Measurements from ENCODE around the gene OR1L8. TPM values are rescaled to one million over a fixed set of nuclear protein-coding genes. Genes with fewer than 3 reads are reported as not detected.
A peak's percentile ranks its signal among the peaks of the same experiment; 100 is the strongest.
"Not testable (repeated sequence)": the region's sequence is repeated elsewhere in the genome, so short reads cannot be mapped to it uniquely, and the experiment has no call there.

Gene OR1L8
- total and polyA plus RNA-seq, 4 donors, result 0.08 TPM; not detected in 3

DNA sequence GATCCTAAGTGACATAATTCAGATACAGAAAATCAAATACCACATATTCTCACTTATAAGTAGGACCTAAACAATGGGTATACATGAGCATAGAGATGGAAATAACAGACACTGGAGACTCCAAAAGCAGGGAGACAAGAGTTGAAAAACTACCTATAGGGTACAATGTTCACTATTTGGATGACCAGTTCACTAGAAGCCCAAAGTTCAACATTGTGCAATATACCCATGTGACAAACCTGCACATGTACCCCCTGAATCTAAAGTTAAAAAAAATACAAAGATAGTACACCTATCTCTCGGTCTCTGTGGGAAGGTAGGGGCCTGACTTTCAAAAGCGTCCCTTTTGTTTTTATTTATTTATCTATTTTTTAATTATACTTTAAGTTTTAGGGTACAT lies 44.4 kb downstream of the OR1L8 start:
- Histone ChIP-seq H3K4me1 (ENCODE audit: control insufficient read depth in 4 of 4, insufficient read depth in 4 of 4, low read length in 3 of 4) (no peaks in the 10 kb centered on the region), H3K27me3 (ENCODE audit: control insufficient read depth in 4 of 4, insufficient read depth in 4 of 4, low read length in 3 of 4) (peaks cover 0 to 2% (median 0%) of the 10 kb centered on the region in 4 donors), H3K9ac (ENCODE audit: low read depth in 1 of 2, low read length in 2 of 2) (no peak overlapping the region), H3K4me3 (ENCODE audit: low read depth in 1 of 3, low read length in 3 of 3) (no peak overlapping the region), H3K27ac (ENCODE audit: low read depth in 1 of 2, low read length in 2 of 2) (no peak overlapping the region), H3K9me3 (ENCODE audit: control insufficient read depth in 4 of 4, low read length in 3 of 4) (peaks cover 0 to 5% (median 0%) of the 10 kb centered on the region in 4 donors), H3K36me3 (ENCODE audit: control insufficient read depth in 4 of 4, insufficient read depth in 3 of 4, low read depth in 1 of 4, low read length in 3 of 4) (no peaks in the 10 kb centered on the region)
- WGBS, result 64% methylated on average over 2 of the region's 2 CpGs
- peak; percentile 45 to 52 for TF ChIP-seq HNF4A (conservative IDR thresholded peaks at IDR 0.05)
- TF ChIP-seq GABPA (IDR thresholded peaks at IDR 0.05 in 1 of 2, conservative IDR thresholded peaks at IDR 0.05 in 1 of 2), result no peak
- DNase-seq (ENCODE audit: low spot score), result no peak

DNA sequence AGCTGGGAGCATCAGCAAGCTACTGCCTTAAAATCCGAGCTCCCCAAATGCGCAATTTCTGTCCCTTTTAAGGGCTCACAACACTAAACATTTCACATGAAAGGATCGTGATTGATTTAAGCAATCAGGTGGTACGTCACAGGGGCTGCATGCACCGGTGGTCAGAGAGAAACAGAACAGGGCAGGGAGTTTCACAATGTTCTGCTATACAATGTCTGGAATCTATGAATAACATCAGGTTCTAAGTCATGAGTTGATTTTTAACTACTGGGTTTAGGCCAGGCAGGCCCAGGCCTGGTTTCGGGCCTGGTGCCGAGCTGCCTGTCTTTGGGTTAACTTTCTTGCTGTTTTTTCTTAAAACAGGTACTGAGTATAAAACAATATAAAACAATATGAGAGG lies 46.1 kb downstream of the OR1L8 start:
- not testable (repeated sequence) for H3K9ac ChIP-seq (ENCODE audit: low read depth in 1 of 2, low read length in 2 of 2); DNase-seq (ENCODE audit: low spot score); H3K27ac ChIP-seq (ENCODE audit: low read depth in 1 of 2, low read length in 2 of 2); H3K36me3 ChIP-seq (ENCODE audit: control insufficient read depth in 4 of 4, insufficient read depth in 3 of 4, low read depth in 1 of 4, low read length in 3 of 4); H3K4me3 ChIP-seq (ENCODE audit: low read depth in 1 of 3, low read length in 3 of 3); H3K4me1 ChIP-seq (ENCODE audit: control insufficient read depth in 4 of 4, insufficient read depth in 4 of 4, low read length in 3 of 4); H3K9me3 ChIP-seq (ENCODE audit: control insufficient read depth in 4 of 4, low read length in 3 of 4); H3K27me3 ChIP-seq (ENCODE audit: control insufficient read depth in 4 of 4, insufficient read depth in 4 of 4, low read length in 3 of 4)
- 72% methylated on average over 7 of the region's 7 CpGs for WGBS

DNA sequence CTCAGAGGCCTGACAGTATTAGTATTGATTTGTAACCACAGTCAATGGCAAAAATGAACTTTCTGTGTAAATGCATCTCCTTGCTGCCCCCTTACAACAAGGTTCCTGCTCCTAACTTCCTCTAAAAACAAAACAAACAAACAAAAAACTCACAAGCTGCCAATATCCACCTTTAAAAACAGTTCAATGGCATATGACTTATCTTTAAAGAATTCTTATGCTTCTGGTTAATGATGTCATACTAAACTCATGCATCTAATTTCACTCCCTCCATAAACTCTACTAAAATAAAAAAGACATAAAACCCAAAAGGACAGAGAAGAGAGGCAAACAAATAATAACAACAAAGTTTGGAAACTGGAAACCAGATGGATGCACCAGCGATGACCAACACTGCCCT lies 47.0 kb downstream of the OR1L8 start:
- no peak for DNase-seq (ENCODE audit: low spot score)
- Histone ChIP-seq H3K4me1 (ENCODE audit: control insufficient read depth in 4 of 4, insufficient read depth in 4 of 4, low read length in 3 of 4) (no peaks in the 10 kb centered on the region), H3K9ac (ENCODE audit: low read depth in 1 of 2, low read length in 2 of 2) (no peak overlapping the region), H3K27me3 (ENCODE audit: control insufficient read depth in 4 of 4, insufficient read depth in 4 of 4, low read length in 3 of 4) (no peaks in the 10 kb centered on the region), H3K9me3 (ENCODE audit: control insufficient read depth in 4 of 4, low read length in 3 of 4) (peaks cover 0 to 5% (median 0%) of the 10 kb centered on the region in 4 donors), H3K4me3 (ENCODE audit: low read depth in 1 of 3, low read length in 3 of 3) (no peak overlapping the region), H3K27ac (ENCODE audit: low read depth in 1 of 2, low read length in 2 of 2) (no peak overlapping the region), H3K36me3 (ENCODE audit: control insufficient read depth in 4 of 4, insufficient read depth in 3 of 4, low read depth in 1 of 4, low read length in 3 of 4) (no peaks in the 10 kb centered on the region)
- WGBS, result 91% methylated on average over 1 of the region's 1 CpG
- TF ChIP-seq TAF1 (conservative IDR thresholded peaks at IDR 0.05) (no peak), HNF4A (conservative IDR thresholded peaks at IDR 0.05) (no peak), JUND (IDR thresholded peaks at IDR 0.05) (no peak), YY1 (IDR thresholded peaks at IDR 0.05) (no peak), EGR1 (IDR thresholded peaks at IDR 0.05; ENCODE audit: low read depth in 2 of 2) (no peak), NR2F2 (IDR thresholded peaks at IDR 0.05) (no peak), SP1 (IDR thresholded peaks at IDR 0.05) (no peak), RXRA (IDR thresholded peaks at IDR 0.05) (no peak), FOXA1 (IDR thresholded peaks at IDR 0.05) (no peak), RAD21 (IDR thresholded peaks at IDR 0.05) (no peak), HNF4G (IDR thresholded peaks at IDR 0.05) (no peak), FOXA2 (IDR thresholded peaks at IDR 0.05) (no peak), GABPA (IDR thresholded peaks at IDR 0.05 in 1 of 2, conservative IDR thresholded peaks at IDR 0.05 in 1 of 2) (no peak)
- TF ChIP-seq, protein P1, sequence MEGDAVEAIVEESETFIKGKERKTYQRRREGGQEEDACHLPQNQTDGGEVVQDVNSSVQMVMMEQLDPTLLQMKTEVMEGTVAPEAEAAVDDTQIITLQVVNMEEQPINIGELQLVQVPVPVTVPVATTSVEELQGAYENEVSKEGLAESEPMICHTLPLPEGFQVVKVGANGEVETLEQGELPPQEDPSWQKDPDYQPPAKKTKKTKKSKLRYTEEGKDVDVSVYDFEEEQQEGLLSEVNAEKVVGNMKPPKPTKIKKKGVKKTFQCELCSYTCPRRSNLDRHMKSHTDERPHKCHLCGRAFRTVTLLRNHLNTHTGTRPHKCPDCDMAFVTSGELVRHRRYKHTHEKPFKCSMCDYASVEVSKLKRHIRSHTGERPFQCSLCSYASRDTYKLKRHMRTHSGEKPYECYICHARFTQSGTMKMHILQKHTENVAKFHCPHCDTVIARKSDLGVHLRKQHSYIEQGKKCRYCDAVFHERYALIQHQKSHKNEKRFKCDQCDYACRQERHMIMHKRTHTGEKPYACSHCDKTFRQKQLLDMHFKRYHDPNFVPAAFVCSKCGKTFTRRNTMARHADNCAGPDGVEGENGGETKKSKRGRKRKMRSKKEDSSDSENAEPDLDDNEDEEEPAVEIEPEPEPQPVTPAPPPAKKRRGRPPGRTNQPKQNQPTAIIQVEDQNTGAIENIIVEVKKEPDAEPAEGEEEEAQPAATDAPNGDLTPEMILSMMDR (IDR thresholded peaks at IDR 0.05; ENCODE audit: low read depth, low read length, missing input control), result no peak
- TF ChIP-seq, protein P2, sequence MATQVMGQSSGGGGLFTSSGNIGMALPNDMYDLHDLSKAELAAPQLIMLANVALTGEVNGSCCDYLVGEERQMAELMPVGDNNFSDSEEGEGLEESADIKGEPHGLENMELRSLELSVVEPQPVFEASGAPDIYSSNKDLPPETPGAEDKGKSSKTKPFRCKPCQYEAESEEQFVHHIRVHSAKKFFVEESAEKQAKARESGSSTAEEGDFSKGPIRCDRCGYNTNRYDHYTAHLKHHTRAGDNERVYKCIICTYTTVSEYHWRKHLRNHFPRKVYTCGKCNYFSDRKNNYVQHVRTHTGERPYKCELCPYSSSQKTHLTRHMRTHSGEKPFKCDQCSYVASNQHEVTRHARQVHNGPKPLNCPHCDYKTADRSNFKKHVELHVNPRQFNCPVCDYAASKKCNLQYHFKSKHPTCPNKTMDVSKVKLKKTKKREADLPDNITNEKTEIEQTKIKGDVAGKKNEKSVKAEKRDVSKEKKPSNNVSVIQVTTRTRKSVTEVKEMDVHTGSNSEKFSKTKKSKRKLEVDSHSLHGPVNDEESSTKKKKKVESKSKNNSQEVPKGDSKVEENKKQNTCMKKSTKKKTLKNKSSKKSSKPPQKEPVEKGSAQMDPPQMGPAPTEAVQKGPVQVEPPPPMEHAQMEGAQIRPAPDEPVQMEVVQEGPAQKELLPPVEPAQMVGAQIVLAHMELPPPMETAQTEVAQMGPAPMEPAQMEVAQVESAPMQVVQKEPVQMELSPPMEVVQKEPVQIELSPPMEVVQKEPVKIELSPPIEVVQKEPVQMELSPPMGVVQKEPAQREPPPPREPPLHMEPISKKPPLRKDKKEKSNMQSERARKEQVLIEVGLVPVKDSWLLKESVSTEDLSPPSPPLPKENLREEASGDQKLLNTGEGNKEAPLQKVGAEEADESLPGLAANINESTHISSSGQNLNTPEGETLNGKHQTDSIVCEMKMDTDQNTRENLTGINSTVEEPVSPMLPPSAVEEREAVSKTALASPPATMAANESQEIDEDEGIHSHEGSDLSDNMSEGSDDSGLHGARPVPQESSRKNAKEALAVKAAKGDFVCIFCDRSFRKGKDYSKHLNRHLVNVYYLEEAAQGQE (IDR thresholded peaks at IDR 0.05), result no peak
- TF ChIP-seq, protein P3, sequence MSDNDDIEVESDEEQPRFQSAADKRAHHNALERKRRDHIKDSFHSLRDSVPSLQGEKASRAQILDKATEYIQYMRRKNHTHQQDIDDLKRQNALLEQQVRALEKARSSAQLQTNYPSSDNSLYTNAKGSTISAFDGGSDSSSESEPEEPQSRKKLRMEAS (IDR thresholded peaks at IDR 0.05), result no peak
- TF ChIP-seq, protein P4, sequence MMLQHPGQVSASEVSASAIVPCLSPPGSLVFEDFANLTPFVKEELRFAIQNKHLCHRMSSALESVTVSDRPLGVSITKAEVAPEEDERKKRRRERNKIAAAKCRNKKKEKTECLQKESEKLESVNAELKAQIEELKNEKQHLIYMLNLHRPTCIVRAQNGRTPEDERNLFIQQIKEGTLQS (IDR thresholded peaks at IDR 0.05), result no peak
- TF ChIP-seq, protein P5, sequence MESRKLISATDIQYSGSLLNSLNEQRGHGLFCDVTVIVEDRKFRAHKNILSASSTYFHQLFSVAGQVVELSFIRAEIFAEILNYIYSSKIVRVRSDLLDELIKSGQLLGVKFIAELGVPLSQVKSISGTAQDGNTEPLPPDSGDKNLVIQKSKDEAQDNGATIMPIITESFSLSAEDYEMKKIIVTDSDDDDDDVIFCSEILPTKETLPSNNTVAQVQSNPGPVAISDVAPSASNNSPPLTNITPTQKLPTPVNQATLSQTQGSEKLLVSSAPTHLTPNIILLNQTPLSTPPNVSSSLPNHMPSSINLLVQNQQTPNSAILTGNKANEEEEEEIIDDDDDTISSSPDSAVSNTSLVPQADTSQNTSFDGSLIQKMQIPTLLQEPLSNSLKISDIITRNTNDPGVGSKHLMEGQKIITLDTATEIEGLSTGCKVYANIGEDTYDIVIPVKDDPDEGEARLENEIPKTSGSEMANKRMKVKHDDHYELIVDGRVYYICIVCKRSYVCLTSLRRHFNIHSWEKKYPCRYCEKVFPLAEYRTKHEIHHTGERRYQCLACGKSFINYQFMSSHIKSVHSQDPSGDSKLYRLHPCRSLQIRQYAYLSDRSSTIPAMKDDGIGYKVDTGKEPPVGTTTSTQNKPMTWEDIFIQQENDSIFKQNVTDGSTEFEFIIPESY (IDR thresholded peaks at IDR 0.05), result no peak

DNA sequence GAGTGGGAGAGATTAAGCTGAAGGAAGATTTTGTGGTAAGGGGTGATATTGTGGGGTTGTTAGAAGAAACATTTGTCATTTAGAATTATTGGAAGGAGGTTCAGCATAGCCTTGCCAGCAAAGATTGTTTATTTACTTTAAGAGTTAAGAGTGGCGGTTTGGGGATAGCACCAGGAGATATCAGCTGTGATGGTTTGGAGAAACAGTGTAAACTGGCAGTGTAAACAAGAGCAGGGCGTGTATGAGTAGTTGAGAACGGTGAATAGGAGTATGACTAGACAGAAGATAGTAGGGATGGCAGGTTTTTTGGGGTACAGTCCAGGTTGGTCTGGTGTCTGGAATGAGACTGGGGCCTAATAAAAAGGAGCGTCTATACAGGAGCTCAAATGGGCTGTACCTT lies 52.0 kb downstream of the OR1L8 start:
- not testable (repeated sequence) for H3K4me3 ChIP-seq (ENCODE audit: low read depth in 1 of 3, low read length in 3 of 3); H3K4me1 ChIP-seq (ENCODE audit: control insufficient read depth in 4 of 4, insufficient read depth in 4 of 4, low read length in 3 of 4); H3K36me3 ChIP-seq (ENCODE audit: control insufficient read depth in 4 of 4, insufficient read depth in 3 of 4, low read depth in 1 of 4, low read length in 3 of 4); H3K9ac ChIP-seq (ENCODE audit: low read depth in 1 of 2, low read length in 2 of 2); H3K9me3 ChIP-seq (ENCODE audit: control insufficient read depth in 4 of 4, low read length in 3 of 4); DNase-seq (ENCODE audit: low spot score); H3K27ac ChIP-seq (ENCODE audit: low read depth in 1 of 2, low read length in 2 of 2); H3K27me3 ChIP-seq (ENCODE audit: control insufficient read depth in 4 of 4, insufficient read depth in 4 of 4, low read length in 3 of 4)
- 71% methylated on average over 4 of the region's 4 CpGs for WGBS

All from liver (tissue), 9 donors.